BE2C (cell line): ENCODE results near the gene VPS8.

Experiments
- DNase-seq: peaks from one replicate; pipeline ENCODE4 v3.0.0-alpha.2; 2020
- H3K27me3 ChIP-seq: fragments of 250-450 bp; sonication (Bioruptor Pico); 2 replicates; pipeline ENCODE4 v1.5.1; 2020; ENCODE audit warnings: mild to moderate bottlenecking
- H3K36me3 ChIP-seq: fragments of 250-450 bp; sonication (Bioruptor Pico); 2 replicates; pipeline ENCODE4 v1.5.1; 2020; ENCODE audit warnings: mild to moderate bottlenecking
- H3K4me1 ChIP-seq: fragments of 250-450 bp; sonication (Bioruptor Pico); 2 replicates; pipeline ENCODE4 v1.5.1; 2020
- H3K4me3 ChIP-seq: 2 replicates; pipeline ENCODE4 v1.5.1; 2011; ENCODE audit warnings: low read depth, low read length
- H3K9me3 ChIP-seq: fragments of 250-450 bp; sonication (Bioruptor Pico); 2 replicates; pipeline ENCODE4 v1.5.1; 2020
- TF ChIP-seq, protein P1 (sequence below): IDR thresholded peaks from 2 replicates; pipeline ENCODE4 v1.5.1; 2012; ENCODE audit warnings: mild to moderate bottlenecking, low read depth, low read length

The VPS8 gene

GRCh38 chr3:184941408-184941807 is 129.4 kb downstream of the VPS8 start:
- TF ChIP-seq, protein P1, sequence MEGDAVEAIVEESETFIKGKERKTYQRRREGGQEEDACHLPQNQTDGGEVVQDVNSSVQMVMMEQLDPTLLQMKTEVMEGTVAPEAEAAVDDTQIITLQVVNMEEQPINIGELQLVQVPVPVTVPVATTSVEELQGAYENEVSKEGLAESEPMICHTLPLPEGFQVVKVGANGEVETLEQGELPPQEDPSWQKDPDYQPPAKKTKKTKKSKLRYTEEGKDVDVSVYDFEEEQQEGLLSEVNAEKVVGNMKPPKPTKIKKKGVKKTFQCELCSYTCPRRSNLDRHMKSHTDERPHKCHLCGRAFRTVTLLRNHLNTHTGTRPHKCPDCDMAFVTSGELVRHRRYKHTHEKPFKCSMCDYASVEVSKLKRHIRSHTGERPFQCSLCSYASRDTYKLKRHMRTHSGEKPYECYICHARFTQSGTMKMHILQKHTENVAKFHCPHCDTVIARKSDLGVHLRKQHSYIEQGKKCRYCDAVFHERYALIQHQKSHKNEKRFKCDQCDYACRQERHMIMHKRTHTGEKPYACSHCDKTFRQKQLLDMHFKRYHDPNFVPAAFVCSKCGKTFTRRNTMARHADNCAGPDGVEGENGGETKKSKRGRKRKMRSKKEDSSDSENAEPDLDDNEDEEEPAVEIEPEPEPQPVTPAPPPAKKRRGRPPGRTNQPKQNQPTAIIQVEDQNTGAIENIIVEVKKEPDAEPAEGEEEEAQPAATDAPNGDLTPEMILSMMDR: no peak
- no peak for DNase-seq
- H3K4me1 ChIP-seq: peaks cover 9% of the 10 kb centered on the region; the same call in 1 of the 2 replicates
- no peak overlapping the region for H3K4me3 ChIP-seq
- H3K27me3 ChIP-seq: no peaks in the 10 kb centered on the region
- H3K9me3 ChIP-seq: no peaks in the 10 kb centered on the region
- H3K36me3 ChIP-seq: no peaks in the 10 kb centered on the region; the same call in 1 of the 2 replicates

GRCh38 chr3:184942735-184943134 is 130.8 kb downstream of the VPS8 start:
- H3K27me3 ChIP-seq: no peaks in the 10 kb centered on the region
- no peaks in the 10 kb centered on the region; the same call in 1 of the 2 replicates for H3K36me3 ChIP-seq
- H3K4me3 ChIP-seq: no peak overlapping the region
- no peak for DNase-seq
- H3K4me1 ChIP-seq: peaks cover 3% of the 10 kb centered on the region; the same call in 1 of the 2 replicates
- TF ChIP-seq, protein P1: no peak
- no peaks in the 10 kb centered on the region for H3K9me3 ChIP-seq

DNA sequence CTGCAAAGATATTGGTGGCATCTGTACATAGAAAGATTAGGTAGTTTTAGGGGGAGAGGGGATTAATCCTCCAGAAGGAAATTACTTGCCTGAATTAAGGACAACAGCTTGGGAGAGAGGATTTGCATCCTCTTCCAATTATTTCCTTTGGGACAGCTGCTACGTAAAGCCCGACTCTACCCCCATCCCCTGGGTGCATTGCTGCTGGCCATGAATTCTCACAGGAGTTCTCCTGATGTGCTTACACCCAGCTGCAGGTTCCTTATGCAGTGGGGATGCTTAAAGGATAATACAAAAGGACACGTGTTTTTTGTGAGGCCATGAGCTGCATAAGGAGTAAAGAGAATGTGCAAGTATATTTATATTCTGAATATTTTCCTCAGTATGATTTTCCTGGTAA is 132.3 kb downstream of the VPS8 start:
- Histone ChIP-seq H3K4me1 (no peaks in the 10 kb centered on the region; the same call in 1 of the 2 replicates), H3K27me3 (no peaks in the 10 kb centered on the region)

DNA sequence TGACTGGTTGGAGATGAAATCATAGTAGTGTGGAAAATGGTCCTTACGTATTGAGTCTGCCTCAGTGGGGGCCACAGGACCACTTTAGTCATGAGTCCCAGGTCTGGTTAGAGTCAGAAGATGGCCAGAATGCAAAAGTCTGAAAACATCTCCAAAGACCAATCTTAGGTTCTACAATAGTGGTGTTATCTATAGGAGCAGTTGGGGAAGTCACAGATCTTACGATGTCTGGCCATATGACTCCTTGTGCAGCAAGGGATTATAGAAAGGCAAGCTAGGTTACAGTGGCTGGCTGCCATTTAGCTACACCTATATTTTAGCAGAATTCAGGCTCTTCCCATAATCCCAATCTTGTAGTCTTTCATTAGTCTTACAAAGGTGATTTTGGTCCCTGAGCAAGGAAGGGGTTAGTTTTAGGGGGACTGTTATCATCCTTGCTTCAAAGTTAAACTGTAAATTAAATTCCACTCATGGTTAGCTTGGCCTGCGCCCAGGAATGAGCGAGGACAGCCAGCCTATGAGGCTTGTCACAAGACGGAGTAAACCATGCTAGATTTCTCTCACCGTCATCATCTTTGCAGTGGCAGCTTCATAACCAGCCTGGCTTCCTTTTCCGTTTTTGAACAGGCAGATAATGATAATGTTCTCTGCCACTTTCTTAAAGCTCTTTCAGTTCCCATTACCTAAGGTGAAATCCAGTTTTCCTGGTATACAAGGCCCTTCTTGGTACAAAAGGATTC is 134.1 kb downstream of the VPS8 start:
- TF ChIP-seq, protein P1: no peak
- no peaks in the 10 kb centered on the region for H3K27me3 ChIP-seq
- no peak for DNase-seq
- no peaks in the 10 kb centered on the region; the same call in 1 of the 2 replicates for H3K4me1 ChIP-seq
- H3K4me3 ChIP-seq: no peak overlapping the region
- no peaks in the 10 kb centered on the region; the same call in 1 of the 2 replicates for H3K36me3 ChIP-seq
- H3K9me3 ChIP-seq: no peaks in the 10 kb centered on the region

More for the DNA sequence above, 132.3 kb downstream of the VPS8 start:
- H3K36me3 ChIP-seq: no peaks in the 10 kb centered on the region; the same call in 1 of the 2 replicates
- no peaks in the 10 kb centered on the region for H3K9me3 ChIP-seq
- H3K4me3 ChIP-seq: no peak overlapping the region
- no peak for DNase-seq
- TF ChIP-seq, protein P1: no peak

DNA sequence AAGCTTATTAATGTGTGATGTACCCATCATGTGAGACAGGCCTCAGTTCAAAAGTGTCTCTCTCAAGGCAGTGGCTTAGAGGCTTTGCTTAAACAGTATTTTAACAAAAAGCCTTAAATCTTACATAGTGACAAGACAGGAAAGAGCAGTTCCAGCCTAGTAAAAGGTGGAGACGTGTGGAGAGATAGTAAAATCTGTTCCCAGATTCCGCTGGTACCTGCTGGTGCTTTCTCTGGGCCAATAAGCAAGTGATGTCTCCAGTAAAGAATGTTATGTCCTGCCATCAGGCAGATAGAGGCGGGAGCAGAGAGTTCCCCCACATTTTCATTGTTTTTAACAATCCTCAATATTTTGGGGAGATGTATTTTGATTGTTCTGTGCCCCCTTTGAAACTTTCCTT is 135.0 kb downstream of the VPS8 start:
- Histone ChIP-seq H3K36me3 (no peaks in the 10 kb centered on the region; the same call in 1 of the 2 replicates), H3K4me1 (peaks cover 6% of the 10 kb centered on the region), H3K4me3 (no peak overlapping the region), H3K27me3 (no peaks in the 10 kb centered on the region), H3K9me3 (no peaks in the 10 kb centered on the region)
- no peak for DNase-seq
- TF ChIP-seq, protein P1: no peak
